NCI-H2107 (cell line): ENCODE measurements around the gene SENP8.

Experiments used
- DNase-seq: peaks from one replicate; lab custom pipeline; 2025; lab: John Stamatoyannopoulos, UW

The SENP8 gene

DNA sequence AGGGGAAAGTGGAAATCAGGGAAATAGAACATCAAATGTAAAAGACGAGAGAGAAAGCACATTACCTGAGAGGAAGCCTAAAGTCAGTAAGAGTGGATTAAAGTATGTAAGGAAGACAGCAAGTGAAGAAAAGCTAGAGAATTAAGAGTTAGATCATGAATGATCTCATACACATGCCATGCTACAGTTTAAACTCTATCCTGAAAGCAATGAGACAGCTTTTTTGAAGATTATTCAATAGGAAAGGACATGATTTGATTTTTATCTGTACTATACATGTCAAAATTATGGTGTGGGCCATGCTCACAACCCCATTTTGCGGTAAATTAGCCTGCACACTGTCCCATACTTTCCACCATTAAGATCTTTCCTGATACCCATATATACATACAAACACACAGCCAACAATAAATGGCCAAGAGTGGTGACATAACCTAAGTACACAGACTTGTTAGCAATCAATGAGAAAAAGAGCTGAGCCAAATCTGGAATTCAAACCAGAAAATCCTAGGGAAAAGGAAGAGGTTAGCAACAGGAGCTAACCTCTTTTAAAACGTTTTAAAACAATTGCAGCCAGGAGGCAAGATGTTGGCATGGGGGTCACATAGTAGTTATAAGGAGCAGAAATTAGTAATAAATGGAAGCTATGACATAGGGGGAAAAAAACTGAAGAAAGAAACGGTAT, 4.7 kb upstream of the SENP8 start:
- no peak for DNase-seq

- no peak for DNase-seq
Measured at GRCh38 chr15:72116731-72117485, 1.3 kb upstream of the SENP8 start.

DNA sequence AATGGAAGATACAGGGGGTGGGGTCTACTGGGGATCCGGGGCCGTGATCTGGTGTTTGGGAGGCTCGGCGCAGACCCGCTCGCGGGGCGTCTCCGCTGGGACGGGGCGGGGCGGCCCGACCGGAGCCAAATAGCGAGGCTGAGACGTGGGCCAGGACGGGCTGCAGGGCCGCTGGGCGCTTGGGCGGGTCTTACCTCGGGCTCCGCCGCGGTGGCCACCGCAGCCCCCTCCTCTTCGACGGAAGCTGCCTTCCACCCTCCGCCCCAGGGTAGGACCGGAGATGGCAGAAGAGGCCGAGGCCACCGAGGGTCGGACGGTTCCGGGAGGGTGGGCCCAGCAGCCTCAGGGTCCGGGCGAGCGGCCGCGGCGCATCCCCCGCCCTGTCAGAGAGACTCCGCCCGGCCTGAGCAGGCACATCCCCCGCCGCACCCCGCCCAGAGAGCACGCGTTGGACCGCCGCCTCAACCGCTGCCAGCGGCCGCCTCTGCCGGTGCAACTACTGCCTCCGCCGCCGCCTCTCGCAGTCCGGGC, 652 bp upstream of the SENP8 start:
- DNase-seq = no peak

DNA sequence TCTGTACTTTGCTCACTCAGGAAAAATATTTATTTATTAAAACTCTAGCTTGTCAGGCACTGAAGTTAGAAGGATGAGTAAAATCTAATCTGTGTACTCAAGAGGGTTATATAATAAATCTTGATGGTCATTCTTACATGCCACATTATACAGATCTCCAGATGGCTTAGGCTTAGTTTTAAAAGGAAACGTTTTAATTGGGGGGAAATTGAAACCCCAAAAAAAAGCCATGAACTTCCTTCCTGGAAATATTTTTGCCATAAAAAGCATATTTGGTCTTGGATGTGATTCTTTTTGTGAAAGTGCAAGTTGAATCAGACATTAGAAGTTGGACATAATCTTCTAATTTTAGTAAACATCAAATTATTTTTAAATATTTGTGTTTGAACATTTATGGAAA, 6.0 kb downstream of the SENP8 start:
- no peak for DNase-seq

- DNase-seq = no peak
Measured at GRCh38 chr15:72127724-72128322, 9.6 kb downstream of the SENP8 start.

DNA sequence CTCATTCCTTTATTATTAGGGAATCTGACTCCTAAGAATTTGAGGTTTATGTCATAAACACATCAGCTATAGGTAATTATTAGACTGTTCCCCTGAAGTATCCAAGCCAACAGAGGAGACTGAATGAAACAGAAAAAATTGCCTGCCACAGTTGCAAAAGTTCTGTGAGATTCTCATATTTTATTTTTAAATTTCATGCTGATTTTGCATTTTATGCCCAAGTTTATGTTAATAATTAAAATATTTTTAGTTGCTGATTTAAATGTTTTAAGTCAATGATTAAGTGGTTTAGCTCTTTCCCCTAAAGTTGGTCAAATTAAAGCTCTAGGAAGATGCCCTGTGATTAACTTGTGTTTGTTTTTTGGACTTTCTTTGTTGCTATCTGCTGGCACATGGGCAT, 10.2 kb downstream of the SENP8 start:
- no peak for DNase-seq

DNA sequence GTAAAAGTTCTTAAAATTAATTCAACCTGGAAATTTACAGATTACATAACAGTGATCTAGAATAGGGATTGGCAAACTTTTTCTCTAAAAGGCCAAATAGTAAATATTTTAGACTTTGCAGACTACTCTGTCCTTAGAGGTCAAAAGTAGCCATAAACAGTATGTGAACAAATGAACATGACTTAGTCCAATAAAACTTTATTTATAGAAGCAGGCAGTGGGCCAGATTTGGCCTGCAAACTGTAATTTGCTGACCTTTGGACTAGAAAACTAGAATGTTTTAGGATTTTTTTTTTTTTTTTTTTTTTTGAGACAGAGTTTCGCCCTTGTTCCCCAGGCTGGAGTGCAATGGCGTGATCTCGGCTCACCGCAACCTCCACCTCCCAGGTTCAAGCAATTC, 12.1 kb downstream of the SENP8 start:
- no peak for DNase-seq

DNA sequence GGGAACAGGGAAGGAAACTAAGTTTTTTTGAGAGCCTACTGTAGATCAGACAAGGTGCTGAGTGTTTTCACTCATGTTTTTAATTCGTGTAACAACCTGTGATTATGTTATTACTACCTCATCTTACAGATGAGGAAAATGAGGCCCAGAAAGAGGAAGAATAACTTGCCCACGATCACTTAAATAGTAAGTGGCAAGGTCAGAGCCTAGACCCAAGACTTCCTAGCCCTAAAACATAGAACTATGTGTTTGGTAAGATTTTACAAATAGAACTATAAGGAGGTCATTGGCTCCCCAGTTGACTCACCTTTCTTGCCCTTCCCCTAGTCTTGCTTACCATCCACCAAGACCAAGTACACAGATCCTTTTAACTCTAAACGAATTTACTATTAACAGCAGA, 13.7 kb downstream of the SENP8 start:
- no peak for DNase-seq

DNA sequence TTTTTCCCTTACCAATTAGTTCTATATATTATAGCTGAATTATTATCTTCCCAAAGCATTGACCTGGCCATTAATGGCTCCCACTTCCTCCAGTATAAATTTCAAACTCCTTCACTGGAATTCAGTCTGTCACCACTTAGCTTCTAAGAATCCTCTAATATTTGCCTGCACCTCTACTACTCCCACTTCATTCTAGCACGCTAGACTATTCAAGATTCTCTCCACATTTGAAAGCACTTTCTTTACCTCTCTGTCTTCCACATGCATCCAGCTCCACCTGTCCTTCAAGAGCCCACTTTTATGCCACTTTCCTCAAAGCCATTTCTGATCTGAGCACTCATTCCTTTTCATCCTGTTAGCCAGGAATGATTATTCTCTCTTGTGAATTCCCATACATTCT, 15.0 kb downstream of the SENP8 start:
- no peak for DNase-seq

GRCh38 chr15:72135719-72136118, 17.5 kb downstream of the SENP8 start:
- DNase-seq = no peak

DNA sequence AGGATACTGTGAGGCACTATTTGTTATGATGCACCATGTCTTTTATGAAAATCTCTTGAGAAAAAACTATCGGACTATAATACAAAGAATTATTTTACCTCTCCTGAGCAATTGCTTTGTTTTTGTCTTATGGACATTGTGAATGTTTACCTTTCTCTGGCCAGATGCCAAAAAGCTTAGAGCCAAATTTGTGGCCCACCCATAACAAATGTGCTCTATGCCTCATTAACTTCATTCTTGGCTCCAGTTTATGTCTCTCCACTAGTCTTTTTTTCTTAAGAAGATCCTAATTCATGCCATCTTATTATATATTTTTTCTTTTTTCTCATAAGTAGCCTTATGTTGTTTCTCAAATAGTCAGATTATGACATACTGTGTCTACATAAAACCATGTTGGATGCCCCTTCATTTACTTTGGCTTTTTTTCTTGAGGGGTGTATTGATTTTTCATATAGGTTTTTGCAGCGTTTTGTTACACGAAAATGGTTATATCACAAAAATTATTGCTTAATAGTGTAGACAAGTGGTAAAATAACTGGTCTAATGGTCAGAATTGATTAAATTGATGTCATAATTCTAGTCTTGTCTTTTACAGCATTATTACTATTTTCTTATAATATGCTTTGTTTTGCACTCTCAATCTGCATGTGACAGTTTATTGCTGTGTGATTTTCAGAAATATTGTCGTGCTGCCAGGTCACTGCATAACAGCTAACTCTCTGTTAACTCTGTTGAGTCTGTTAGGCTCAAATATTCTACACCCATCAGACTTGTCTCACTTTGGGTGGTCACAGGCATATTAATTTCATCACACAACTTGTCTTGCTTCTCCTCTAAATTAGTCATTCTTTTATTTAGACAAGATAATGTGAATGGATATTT, 18.2 kb downstream of the SENP8 start:
- DNase-seq = no peak

DNA sequence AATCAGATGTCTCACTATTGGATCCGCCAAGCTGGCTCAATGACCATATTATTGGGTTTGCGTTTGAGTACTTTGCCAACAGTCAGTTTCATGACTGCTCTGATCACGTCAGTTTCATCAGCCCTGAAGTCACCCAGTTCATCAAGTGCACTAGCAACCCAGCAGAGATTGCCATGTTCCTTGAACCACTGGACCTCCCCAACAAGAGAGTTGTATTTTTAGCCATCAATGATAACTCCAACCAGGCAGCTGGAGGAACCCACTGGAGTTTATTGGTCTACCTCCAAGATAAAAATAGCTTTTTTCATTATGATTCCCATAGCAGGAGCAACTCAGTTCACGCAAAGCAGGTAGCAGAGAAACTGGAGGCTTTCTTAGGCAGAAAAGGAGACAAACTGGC, 21.5 kb downstream of the SENP8 start:
- no peak for DNase-seq

GRCh38 chr15:72140088-72140487, 21.9 kb downstream of the SENP8 start:
- DNase-seq = no peak

- DNase-seq = no peak
Measured at GRCh38 chr15:72141171-72142084, 23.2 kb downstream of the SENP8 start.

DNA sequence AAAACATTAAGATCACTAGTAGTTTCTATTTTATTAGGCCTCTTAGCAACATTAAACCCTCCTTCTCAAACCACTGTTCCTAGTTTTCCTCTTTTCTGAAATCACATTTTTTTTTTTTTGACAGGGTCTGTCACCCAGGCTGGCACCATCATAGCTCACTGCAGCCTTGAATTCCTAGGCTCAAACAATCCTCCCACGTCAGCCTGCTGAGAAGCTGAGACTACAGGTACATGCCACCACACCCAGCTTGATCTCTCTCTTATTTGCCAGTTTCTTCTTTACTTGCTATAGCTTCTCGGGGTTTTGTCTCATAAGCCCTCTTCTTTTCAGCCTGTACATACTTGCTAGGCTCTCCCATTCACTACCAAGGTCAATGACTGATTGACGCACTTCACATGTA, 28.0 kb downstream of the SENP8 start:
- no peak for DNase-seq

GRCh38 chr15:72146934-72147333, 28.7 kb downstream of the SENP8 start:
- DNase-seq = no peak

- no peak for DNase-seq
Measured at GRCh38 chr15:72147418-72147817, 29.2 kb downstream of the SENP8 start.

GRCh38 chr15:72153269-72154000, 35.2 kb downstream of the SENP8 start:
- DNase-seq = no peak

- no peak for DNase-seq
Measured at GRCh38 chr15:72154316-72154715, 36.1 kb downstream of the SENP8 start.

DNA sequence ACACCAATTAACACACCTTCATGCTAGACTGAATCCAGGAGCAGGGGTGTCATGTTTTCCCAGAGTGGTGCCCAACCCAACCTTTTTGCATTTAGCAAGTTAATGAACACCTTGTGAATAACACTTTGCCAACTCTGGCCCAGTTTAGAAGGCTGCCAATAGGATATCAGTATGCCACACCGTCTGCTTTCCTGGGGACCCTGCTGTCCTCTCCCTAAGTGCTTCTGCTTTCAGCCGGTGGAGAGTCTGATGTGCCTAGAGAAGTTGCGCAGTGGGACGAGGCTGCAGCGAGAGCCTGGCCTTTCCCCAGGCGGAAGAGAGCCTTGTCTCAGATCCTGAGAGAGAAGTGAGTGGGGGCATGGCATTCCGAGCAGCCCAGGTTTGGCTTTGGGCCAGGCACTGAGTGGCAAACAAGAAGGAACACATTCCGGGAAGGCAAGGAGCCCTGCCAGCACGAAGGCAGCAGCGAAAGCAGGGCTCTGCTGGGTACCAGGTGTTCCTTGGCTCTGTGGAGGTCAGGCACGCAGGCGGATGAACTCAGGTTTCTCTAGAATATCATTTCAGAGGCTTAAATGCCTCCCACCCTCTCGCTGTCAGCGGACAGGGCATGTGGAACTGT, 36.9 kb downstream of the SENP8 start:
- peak; percentile 66 for DNase-seq
